Neural cell (in vitro differentiated cells): ENCODE results near the gene OVAAL. TPM values are rescaled to one million over a fixed set of nuclear protein-coding genes. Genes with fewer than 3 reads are reported as not detected.

Experiments
- H2AFZ ChIP-seq: fragments of 200-600, 300-800 bp; sonication (generic), shearing (Covaris generic); 2 replicates; pipeline ENCODE4 v1.6.0; 2014; ENCODE audit warnings: low read depth, mild to moderate bottlenecking, antibody characterized with exemption, low read length, moderate library complexity
- H3F3A ChIP-seq: fragments of 200-600 bp; shearing (Covaris generic); 2 replicates; pipeline ENCODE4 v1.6.1; 2016; ENCODE audit warnings: mild to moderate bottlenecking, moderate library complexity, mixed read lengths, antibody characterized with exemption, low read length; ENCODE audit not compliant: insufficient read depth, poor library complexity, severe bottlenecking
- H3K27ac ChIP-seq: fragments of 200-600, 300-800 bp; sonication (generic), shearing (Covaris generic); 2 replicates; pipeline ENCODE4 v1.5.1; 2014; ENCODE audit warnings: mild to moderate bottlenecking, low read length, moderate library complexity
- H3K27me3 ChIP-seq: fragments of 300-800, 200-600 bp; sonication (generic), shearing (Covaris generic); 2 replicates; pipeline ENCODE4 v1.6.0; 2014; ENCODE audit warnings: mild to moderate bottlenecking, low read depth, low read length, moderate library complexity; ENCODE audit not compliant: insufficient read depth
- H3K36me3 ChIP-seq: fragments of 300-800, 200-600 bp; sonication (generic), shearing (Covaris generic); 2 replicates; pipeline ENCODE4 v1.5.1; 2014; ENCODE audit warnings: mild to moderate bottlenecking, antibody characterized with exemption, low read length, moderate library complexity; ENCODE audit not compliant: insufficient read depth
- H3K4me2 ChIP-seq: fragments of 300-800, 200-600 bp; sonication (generic), shearing (Covaris generic); 2 replicates; pipeline ENCODE4 v1.6.0; 2014; ENCODE audit warnings: mild to moderate bottlenecking, low read length
- H3K4me3 ChIP-seq: fragments of 300-800, 200-600 bp; sonication (generic), shearing (Covaris generic); 2 replicates; pipeline ENCODE4 v1.5.1; 2014; ENCODE audit warnings: mild to moderate bottlenecking, low read length, moderate library complexity
- H3K79me2 ChIP-seq: fragments of 200-600 bp; shearing (Covaris generic); replicated peaks from 2 replicates; pipeline ENCODE4 v1.6.0; 2014; ENCODE audit warnings: mild to moderate bottlenecking, low read length, moderate library complexity; ENCODE audit not compliant: insufficient read depth
- H3K9ac ChIP-seq: fragments of 300-800, 200-600 bp; sonication (generic), shearing (Covaris generic); 2 replicates; pipeline ENCODE4 v1.6.1; 2016; ENCODE audit warnings: mild to moderate bottlenecking, low read length, mixed read lengths
- H3K9me2 ChIP-seq: fragments of 200-600 bp; shearing (Covaris generic); 2 replicates; pipeline ENCODE4 v1.6.1; 2016; ENCODE audit warnings: mild to moderate bottlenecking, low read length, mixed read lengths; ENCODE audit not compliant: insufficient read depth
- H3K9me3 ChIP-seq: fragments of 200-600, 300-800 bp; sonication (generic), shearing (Covaris generic); 2 replicates; pipeline ENCODE4 v1.6.1; 2016; ENCODE audit warnings: mild to moderate bottlenecking, mixed run types, low read length, moderate library complexity, mixed read lengths
- H4K20me1 ChIP-seq: fragments of 200-600 bp; shearing (Covaris generic); 2 replicates; pipeline ENCODE4 v1.6.1; 2016; ENCODE audit warnings: mild to moderate bottlenecking, mixed run types; ENCODE audit not compliant: insufficient read depth
- EP300 ChIP-seq: fragments of 450-650 bp; conservative IDR thresholded peaks from 2 replicates; pipeline ENCODE4 v1.6.1; 2014; ENCODE audit warnings: antibody characterized with exemption, mild to moderate bottlenecking, moderate library complexity; ENCODE audit not compliant: poor library complexity, severe bottlenecking
- EZH2 ChIP-seq: fragments of 200-600, 300-800 bp; shearing (Covaris generic), sonication (generic); IDR thresholded peaks from 2 replicates; pipeline ENCODE4 v1.6.1; 2014; ENCODE audit warnings: antibody characterized with exemption, low read length, borderline replicate concordance, mild to moderate bottlenecking; ENCODE audit not compliant: insufficient read depth, poor library complexity, severe bottlenecking
- MXI1 ChIP-seq: fragments of 450-650 bp; conservative IDR thresholded peaks from 2 replicates; pipeline ENCODE4 v1.6.1; 2014; ENCODE audit warnings: antibody characterized with exemption, mild to moderate bottlenecking; ENCODE audit not compliant: poor library complexity, severe bottlenecking
- POLR2AphosphoS5 ChIP-seq: IDR thresholded peaks from 2 replicates; pipeline ENCODE4 v1.6.1; 2012
- RAD21 ChIP-seq: fragments of 450-650 bp; conservative IDR thresholded peaks from 2 replicates; pipeline ENCODE4 v1.6.1; 2014; ENCODE audit warnings: antibody characterized with exemption, mild to moderate bottlenecking, moderate library complexity
- SMC3 ChIP-seq: fragments of 450-650 bp; conservative IDR thresholded peaks from 2 replicates; pipeline ENCODE4 v1.6.1; 2014; ENCODE audit warnings: antibody characterized with exemption, mild to moderate bottlenecking, moderate library complexity; ENCODE audit not compliant: poor library complexity
- TAF1 ChIP-seq: IDR thresholded peaks from 2 replicates; pipeline ENCODE4 v1.6.1; 2012; ENCODE audit warnings: low read depth
- polyA plus RNA-seq: library from polyadenylated mRNA; depleted of rRNA; stranded (reverse); fragments of >200 nt; gene quantifications from 2 replicates; pipeline ENCODE4 v1.2.3, GENCODE V29; 2014
- TF ChIP-seq, protein P1 (sequence below): fragments of 450-650 bp; IDR thresholded peaks from 2 replicates; pipeline ENCODE4 v1.5.1; 2014; ENCODE audit warnings: antibody characterized with exemption, mild to moderate bottlenecking, moderate library complexity; ENCODE audit not compliant: poor library complexity, severe bottlenecking
- TF ChIP-seq, protein P2 (sequence below): IDR thresholded peaks from 2 replicates; pipeline ENCODE4 v1.6.1; 2012; ENCODE audit warnings: borderline replicate concordance

Gene OVAAL
- polyA plus RNA-seq, 1 donor from 2014 or later: not detected

DNA sequence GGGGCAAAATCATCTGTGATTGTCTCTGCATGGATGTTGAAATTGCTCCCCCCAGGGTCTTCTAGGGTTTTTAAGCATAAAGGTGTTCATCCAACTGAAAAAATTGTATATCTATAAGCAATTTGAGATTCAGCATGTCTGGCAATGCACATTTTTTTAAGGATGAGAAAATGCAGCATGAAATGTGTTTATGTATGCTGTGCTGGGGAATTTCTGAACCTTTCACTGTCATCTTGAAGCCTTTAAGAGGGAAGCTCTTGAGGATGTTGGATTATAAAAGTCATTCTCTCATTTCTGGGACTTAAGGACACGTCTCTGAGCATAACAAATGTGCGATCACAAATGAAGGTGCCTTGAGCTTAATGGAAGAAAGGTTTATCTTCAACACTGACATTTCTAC lies 9.4 kb downstream of the OVAAL start:
- Histone ChIP-seq H3K4me2 (peak overlapping the region; percentile 43), H2AFZ (peak overlapping the region; percentile 37), H4K20me1 (no peaks in the 10 kb centered on the region), H3K27me3 (no peaks in the 10 kb centered on the region), H3F3A (peaks cover 4% of the 10 kb centered on the region), H3K9me2 (no peaks in the 10 kb centered on the region), H3K9me3 (no peaks in the 10 kb centered on the region), H3K79me2 (no peaks in the 10 kb centered on the region), H3K4me3 (peak overlapping the region; percentile 24), H3K27ac (peak overlapping the region; percentile 80), H3K36me3 (no peaks in the 10 kb centered on the region), H3K9ac (peak overlapping the region; percentile 40)
- no peak for TF ChIP-seq RAD21
- TF ChIP-seq, protein P1, sequence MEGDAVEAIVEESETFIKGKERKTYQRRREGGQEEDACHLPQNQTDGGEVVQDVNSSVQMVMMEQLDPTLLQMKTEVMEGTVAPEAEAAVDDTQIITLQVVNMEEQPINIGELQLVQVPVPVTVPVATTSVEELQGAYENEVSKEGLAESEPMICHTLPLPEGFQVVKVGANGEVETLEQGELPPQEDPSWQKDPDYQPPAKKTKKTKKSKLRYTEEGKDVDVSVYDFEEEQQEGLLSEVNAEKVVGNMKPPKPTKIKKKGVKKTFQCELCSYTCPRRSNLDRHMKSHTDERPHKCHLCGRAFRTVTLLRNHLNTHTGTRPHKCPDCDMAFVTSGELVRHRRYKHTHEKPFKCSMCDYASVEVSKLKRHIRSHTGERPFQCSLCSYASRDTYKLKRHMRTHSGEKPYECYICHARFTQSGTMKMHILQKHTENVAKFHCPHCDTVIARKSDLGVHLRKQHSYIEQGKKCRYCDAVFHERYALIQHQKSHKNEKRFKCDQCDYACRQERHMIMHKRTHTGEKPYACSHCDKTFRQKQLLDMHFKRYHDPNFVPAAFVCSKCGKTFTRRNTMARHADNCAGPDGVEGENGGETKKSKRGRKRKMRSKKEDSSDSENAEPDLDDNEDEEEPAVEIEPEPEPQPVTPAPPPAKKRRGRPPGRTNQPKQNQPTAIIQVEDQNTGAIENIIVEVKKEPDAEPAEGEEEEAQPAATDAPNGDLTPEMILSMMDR: no peak
- TF ChIP-seq, protein P2, sequence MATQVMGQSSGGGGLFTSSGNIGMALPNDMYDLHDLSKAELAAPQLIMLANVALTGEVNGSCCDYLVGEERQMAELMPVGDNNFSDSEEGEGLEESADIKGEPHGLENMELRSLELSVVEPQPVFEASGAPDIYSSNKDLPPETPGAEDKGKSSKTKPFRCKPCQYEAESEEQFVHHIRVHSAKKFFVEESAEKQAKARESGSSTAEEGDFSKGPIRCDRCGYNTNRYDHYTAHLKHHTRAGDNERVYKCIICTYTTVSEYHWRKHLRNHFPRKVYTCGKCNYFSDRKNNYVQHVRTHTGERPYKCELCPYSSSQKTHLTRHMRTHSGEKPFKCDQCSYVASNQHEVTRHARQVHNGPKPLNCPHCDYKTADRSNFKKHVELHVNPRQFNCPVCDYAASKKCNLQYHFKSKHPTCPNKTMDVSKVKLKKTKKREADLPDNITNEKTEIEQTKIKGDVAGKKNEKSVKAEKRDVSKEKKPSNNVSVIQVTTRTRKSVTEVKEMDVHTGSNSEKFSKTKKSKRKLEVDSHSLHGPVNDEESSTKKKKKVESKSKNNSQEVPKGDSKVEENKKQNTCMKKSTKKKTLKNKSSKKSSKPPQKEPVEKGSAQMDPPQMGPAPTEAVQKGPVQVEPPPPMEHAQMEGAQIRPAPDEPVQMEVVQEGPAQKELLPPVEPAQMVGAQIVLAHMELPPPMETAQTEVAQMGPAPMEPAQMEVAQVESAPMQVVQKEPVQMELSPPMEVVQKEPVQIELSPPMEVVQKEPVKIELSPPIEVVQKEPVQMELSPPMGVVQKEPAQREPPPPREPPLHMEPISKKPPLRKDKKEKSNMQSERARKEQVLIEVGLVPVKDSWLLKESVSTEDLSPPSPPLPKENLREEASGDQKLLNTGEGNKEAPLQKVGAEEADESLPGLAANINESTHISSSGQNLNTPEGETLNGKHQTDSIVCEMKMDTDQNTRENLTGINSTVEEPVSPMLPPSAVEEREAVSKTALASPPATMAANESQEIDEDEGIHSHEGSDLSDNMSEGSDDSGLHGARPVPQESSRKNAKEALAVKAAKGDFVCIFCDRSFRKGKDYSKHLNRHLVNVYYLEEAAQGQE: peak; percentile 63
- peak; percentile 51 for TF ChIP-seq EP300
- TF ChIP-seq SMC3: peak; percentile 30
- TF ChIP-seq MXI1: no peak
- TF ChIP-seq EZH2: no peak
- TF ChIP-seq TAF1: no peak
- peak; percentile 33 for TF ChIP-seq POLR2AphosphoS5

DNA sequence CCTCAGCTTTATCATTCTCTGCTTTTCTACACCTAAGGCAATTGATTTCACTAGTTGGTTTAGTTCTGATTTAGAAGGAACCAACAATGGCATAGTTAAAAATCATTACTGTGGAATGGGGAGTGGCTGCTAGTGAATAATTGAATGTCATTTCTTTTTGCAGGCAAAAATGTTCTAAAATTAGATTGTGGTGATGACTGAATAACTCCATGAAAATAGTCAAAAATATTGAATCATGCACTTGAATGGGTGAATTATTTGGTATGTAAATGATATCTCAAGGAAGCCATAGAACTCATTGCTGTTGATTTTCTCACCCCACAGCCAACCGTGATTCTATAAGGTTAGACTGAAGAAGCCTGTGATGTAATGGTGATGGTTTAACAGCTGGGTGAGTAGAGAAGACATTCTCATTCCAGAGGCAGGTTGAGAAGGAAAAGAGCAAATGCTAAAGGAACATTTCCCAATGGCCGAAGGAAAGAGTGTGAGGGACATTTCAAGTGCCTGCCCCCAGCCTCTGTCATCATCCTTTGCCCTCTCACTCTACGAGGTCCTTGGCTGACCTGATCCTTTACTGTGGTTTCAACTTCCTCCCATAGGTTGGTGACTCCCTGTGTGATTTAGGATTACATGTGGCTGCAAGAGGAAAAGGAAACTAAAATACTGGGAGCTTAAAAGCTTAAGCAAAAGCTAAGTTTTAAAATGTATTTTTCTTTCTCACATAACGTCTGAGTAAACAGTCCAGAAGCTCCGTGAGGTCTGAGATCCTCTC lies 12.5 kb downstream of the OVAAL start:
- H3K9ac ChIP-seq: no peak overlapping the region
- TF ChIP-seq TAF1 (no peak), EZH2 (no peak), MXI1 (no peak), SMC3 (no peak), POLR2AphosphoS5 (no peak), EP300 (no peak), RAD21 (no peak)
- TF ChIP-seq, protein P2: no peak
- TF ChIP-seq, protein P1: no peak
- H3K27ac ChIP-seq: no peak overlapping the region
- H3K4me3 ChIP-seq: no peak overlapping the region
- no peaks in the 10 kb centered on the region for H3K36me3 ChIP-seq
- no peak overlapping the region for H3K4me2 ChIP-seq
- peaks cover 4% of the 10 kb centered on the region for H3F3A ChIP-seq
- H3K9me2 ChIP-seq: no peaks in the 10 kb centered on the region
- H2AFZ ChIP-seq: no peak overlapping the region
- H3K79me2 ChIP-seq: no peaks in the 10 kb centered on the region
- no peaks in the 10 kb centered on the region for H3K9me3 ChIP-seq
- no peaks in the 10 kb centered on the region for H3K27me3 ChIP-seq
- no peaks in the 10 kb centered on the region for H4K20me1 ChIP-seq
